ENCODE measurements around the gene EXOSC5. TPM values are rescaled to one million over a fixed set of nuclear protein-coding genes. Genes with fewer than 3 reads are reported as not detected.

Gene EXOSC5
- polyA plus RNA-seq, 1 of the 3 experiments (the other 2 are of a cell fraction), result 74.1 TPM

DNA sequence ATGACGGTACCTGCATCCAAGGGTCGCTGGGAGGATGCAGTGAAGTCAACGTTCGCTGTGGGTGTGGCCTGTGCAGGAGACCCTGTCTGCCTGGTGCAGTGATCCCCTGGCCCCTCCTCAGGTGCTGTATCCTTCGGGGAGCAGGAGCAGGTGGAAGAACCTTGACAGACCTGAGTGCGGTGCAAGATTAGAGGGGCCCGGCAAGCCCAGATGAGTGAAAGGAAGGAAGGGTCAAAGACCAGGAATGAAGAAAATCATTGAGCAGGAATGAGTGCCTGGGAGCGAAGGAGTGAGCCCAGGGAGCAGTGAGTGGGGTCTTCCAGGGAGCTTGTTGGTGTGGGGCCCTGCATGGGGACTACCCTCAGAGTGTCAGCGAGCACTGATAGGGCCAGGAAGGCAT lies 17.3 kb upstream of the EXOSC5 start:
- ChIA-PET CTCF (no interaction called here), POLR2A (no interaction called here)
- Histone ChIP-seq H3K27me3 (ENCODE audit: insufficient read depth) (no peaks in the 10 kb centered on the region), H3F3A (replicated peaks; ENCODE audit: insufficient read depth) (no peaks in the 10 kb centered on the region), H3K9me2 (no peaks in the 10 kb centered on the region), H3K4me1 (ENCODE audit: control insufficient read depth in 1 of 2, insufficient read depth in 2 of 2, low read depth in 1 of 2, low read length in 1 of 2) (peaks cover 0 to 12% of the 10 kb centered on the region in 2 experiments; a peak in 1 of 4 replicates), H3K9ac (no peak overlapping the region), H3K36me3 (replicated peaks in 1 of 2; ENCODE audit: control insufficient read depth in 1 of 2, insufficient read depth in 2 of 2, low read length in 1 of 2) (peaks cover 0 to 27% of the 10 kb centered on the region in 2 experiments), H3K9me3 (no peaks in the 10 kb centered on the region), H3K79me2 (ENCODE audit: insufficient read depth) (no peaks in the 10 kb centered on the region), H3K4me3 (ENCODE audit: low read depth in 2 of 2, low read length in 1 of 2) (no peak overlapping the region), H3K27ac (ENCODE audit: low read depth in 2 of 2, low read length in 1 of 2) (no peak overlapping the region), H3K4me2 (no peak overlapping the region), H2AFZ (ENCODE audit: low read depth) (no peak overlapping the region), H4K20me1 (ENCODE audit: insufficient read depth) (no peaks in the 10 kb centered on the region)
- DNase-seq, result no peak
- 91% methylated on average over 9 of the region's 9 CpGs for WGBS (ENCODE audit: low lambda C conversion rate)
- TF ChIP-seq, protein P1, sequence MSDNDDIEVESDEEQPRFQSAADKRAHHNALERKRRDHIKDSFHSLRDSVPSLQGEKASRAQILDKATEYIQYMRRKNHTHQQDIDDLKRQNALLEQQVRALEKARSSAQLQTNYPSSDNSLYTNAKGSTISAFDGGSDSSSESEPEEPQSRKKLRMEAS (IDR thresholded peaks at IDR 0.05; ENCODE audit: low read depth), result no peak
- TF ChIP-seq SMC3 (IDR thresholded peaks at IDR 0.05; ENCODE audit: low read depth, low read length) (no peak), RXRA (IDR thresholded peaks at IDR 0.05; ENCODE audit: borderline replicate concordance, low read depth) (no peak), JUND (IDR thresholded peaks at IDR 0.05) (no peak), TAF1 (IDR thresholded peaks at IDR 0.05; ENCODE audit: borderline replicate concordance, low read depth, low read length) (no peak), FOXM1 (IDR thresholded peaks at IDR 0.05; ENCODE audit: low read depth) (no peak), RCOR1 (IDR thresholded peaks at IDR 0.05; ENCODE audit: low read length) (no peak), POLR2AphosphoS5 (IDR thresholded peaks at IDR 0.05; ENCODE audit: low read depth, low read length) (no peak), FOSL2 (IDR thresholded peaks at IDR 0.05; ENCODE audit: borderline replicate concordance, low read depth) (no peak), MXI1 (IDR thresholded peaks at IDR 0.05; ENCODE audit: low read depth, low read length) (no peak)
- TF ChIP-seq, protein P2, sequence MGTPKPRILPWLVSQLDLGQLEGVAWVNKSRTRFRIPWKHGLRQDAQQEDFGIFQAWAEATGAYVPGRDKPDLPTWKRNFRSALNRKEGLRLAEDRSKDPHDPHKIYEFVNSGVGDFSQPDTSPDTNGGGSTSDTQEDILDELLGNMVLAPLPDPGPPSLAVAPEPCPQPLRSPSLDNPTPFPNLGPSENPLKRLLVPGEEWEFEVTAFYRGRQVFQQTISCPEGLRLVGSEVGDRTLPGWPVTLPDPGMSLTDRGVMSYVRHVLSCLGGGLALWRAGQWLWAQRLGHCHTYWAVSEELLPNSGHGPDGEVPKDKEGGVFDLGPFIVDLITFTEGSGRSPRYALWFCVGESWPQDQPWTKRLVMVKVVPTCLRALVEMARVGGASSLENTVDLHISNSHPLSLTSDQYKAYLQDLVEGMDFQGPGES (IDR thresholded peaks at IDR 0.05; ENCODE audit: low read depth, low read length), result no peak

DNA sequence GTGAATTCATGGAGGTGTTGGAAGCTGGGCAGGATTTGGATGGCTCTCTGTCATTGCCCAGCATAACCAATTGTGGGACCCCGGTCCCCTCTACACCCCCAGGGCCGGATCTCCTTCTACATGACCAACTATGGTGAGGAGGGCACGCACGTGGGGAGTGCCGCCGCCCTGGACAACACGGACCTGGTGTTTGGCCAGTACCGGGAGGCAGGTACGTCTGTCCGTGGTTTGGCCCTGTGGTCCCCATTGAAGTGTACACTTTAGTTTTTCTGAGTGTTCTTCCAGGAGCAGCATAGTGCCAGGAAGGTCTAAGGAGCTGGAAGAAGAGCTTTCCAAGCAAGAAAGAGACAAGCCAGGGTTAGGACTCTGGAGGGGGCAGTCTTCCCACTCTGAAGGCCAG lies 16.8 kb upstream of the EXOSC5 start:
- Histone ChIP-seq H3K9me2 (no peaks in the 10 kb centered on the region), H3K27me3 (ENCODE audit: insufficient read depth) (no peaks in the 10 kb centered on the region), H4K20me1 (ENCODE audit: insufficient read depth) (no peaks in the 10 kb centered on the region), H3K4me1 (ENCODE audit: control insufficient read depth in 1 of 2, insufficient read depth in 2 of 2, low read depth in 1 of 2, low read length in 1 of 2) (peaks cover 0 to 12% of the 10 kb centered on the region in 2 experiments; a peak in 1 of 4 replicates), H3K9ac (no peak overlapping the region), H3K27ac (ENCODE audit: low read depth in 2 of 2, low read length in 1 of 2) (no peak overlapping the region), H3K79me2 (ENCODE audit: insufficient read depth) (no peaks in the 10 kb centered on the region), H2AFZ (ENCODE audit: low read depth) (no peak overlapping the region), H3K9me3 (no peaks in the 10 kb centered on the region), H3K4me3 (ENCODE audit: low read depth in 2 of 2, low read length in 1 of 2) (no peak overlapping the region), H3K4me2 (no peak overlapping the region), H3F3A (replicated peaks; ENCODE audit: insufficient read depth) (no peaks in the 10 kb centered on the region), H3K36me3 (replicated peaks in 1 of 2; ENCODE audit: control insufficient read depth in 1 of 2, insufficient read depth in 2 of 2, low read length in 1 of 2) (peaks cover 0 to 24% of the 10 kb centered on the region in 2 experiments)
- TF ChIP-seq FOXM1 (IDR thresholded peaks at IDR 0.05; ENCODE audit: low read depth), result no peak
- TF ChIP-seq POLR2AphosphoS5 (IDR thresholded peaks at IDR 0.05; ENCODE audit: low read depth, low read length), result no peak
- no peak for TF ChIP-seq FOXJ3 (CRISPR knock-in tag; IDR thresholded peaks at IDR 0.05)
- CTCF ChIA-PET, result no interaction called here
- no peak for DNase-seq
- POLR2A ChIA-PET, result no interaction called here
- 100% methylated on average over 1 of the region's 10 CpGs for whole genome bisulfite sequencing (ENCODE audit: low lambda C conversion rate)

All from SK-N-SH (cell line).